Astrocyte (in vitro differentiated cells and primary cell): ENCODE measurements around the gene OPN5. TPM values are rescaled to one million over a fixed set of nuclear protein-coding genes. Genes with fewer than 3 reads are reported as not detected.

Source experiments
- DNase-seq: peaks from one replicate; pipeline ENCODE4 v3.0.0-alpha.2; 2010; ENCODE audit warnings: low read depth
- FAIRE-seq: peaks from 2 replicates; lab custom pipeline; 2011; peaks lifted over from hg19 to GRCh38; lab: Jason Lieb, UNC
- H2AFZ ChIP-seq: 2 replicates; pipeline ENCODE4 v1.6.0; 2012; ENCODE audit warnings: low read depth, low read length, inconsistent platforms
- H3K27ac ChIP-seq: 2 replicates; pipeline ENCODE4 v1.5.1; 2011; ENCODE audit warnings: low read depth, low read length, inconsistent platforms
- H3K27me3 ChIP-seq: 2 replicates; pipeline ENCODE4 v1.6.0; 2011; ENCODE audit warnings: low read length, inconsistent platforms; ENCODE audit not compliant: insufficient read depth
- H3K36me3 ChIP-seq: 2 replicates; pipeline ENCODE4 v1.5.1; 2011; ENCODE audit warnings: low read length, inconsistent platforms; ENCODE audit not compliant: insufficient read depth
- H3K4me1 ChIP-seq: 2 replicates; pipeline ENCODE4 v1.5.1; 2011; ENCODE audit warnings: low read length, inconsistent platforms; ENCODE audit not compliant: insufficient read depth
- H3K4me2 ChIP-seq: 2 replicates; pipeline ENCODE4 v1.6.0; 2012; ENCODE audit warnings: low read length, inconsistent platforms
- H3K4me3 ChIP-seq: 2 replicates; pipeline ENCODE4 v1.5.1; 2011; ENCODE audit warnings: low read depth, mild to moderate bottlenecking, low read length, inconsistent platforms; ENCODE audit not compliant: insufficient read depth
- H3K79me2 ChIP-seq: 2 replicates; pipeline ENCODE4 v1.6.0; 2012; ENCODE audit warnings: mild to moderate bottlenecking, low read length, inconsistent platforms; ENCODE audit not compliant: insufficient read depth
- H3K9ac ChIP-seq: 2 replicates; pipeline ENCODE4 v1.6.0; 2012; ENCODE audit warnings: mild to moderate bottlenecking, low read length, inconsistent platforms
- H3K9me3 ChIP-seq: 2 replicates; pipeline ENCODE4 v1.5.1; 2012; ENCODE audit warnings: low read depth, mild to moderate bottlenecking, low read length, inconsistent platforms; ENCODE audit not compliant: insufficient read depth
- H4K20me1 ChIP-seq: 2 replicates; pipeline ENCODE4 v1.6.0; 2012; ENCODE audit warnings: low read length, inconsistent platforms; ENCODE audit not compliant: insufficient read depth
- H3K27ac Mint-ChIP-seq: one replicate; pipeline ENCODE4 v1.8.0; 2021; ENCODE audit warnings: mild to moderate bottlenecking, mixed read lengths; ENCODE audit not compliant: unreplicated experiment
- H3K27me3 Mint-ChIP-seq: one replicate; pipeline ENCODE4 v1.8.0; 2021; ENCODE audit warnings: low read depth, mixed read lengths; ENCODE audit not compliant: unreplicated experiment
- H3K36me3 Mint-ChIP-seq: one replicate; pipeline ENCODE4 v1.8.0; 2021; ENCODE audit warnings: low read depth, mixed read lengths; ENCODE audit not compliant: unreplicated experiment
- H3K4me1 Mint-ChIP-seq: one replicate; pipeline ENCODE4 v1.8.0; 2021; ENCODE audit warnings: low read depth, mixed read lengths; ENCODE audit not compliant: unreplicated experiment
- H3K4me3 Mint-ChIP-seq: one replicate; pipeline ENCODE4 v1.8.0; 2021; ENCODE audit warnings: mild to moderate bottlenecking, moderate library complexity, mixed read lengths; ENCODE audit not compliant: unreplicated experiment
- H3K9me3 Mint-ChIP-seq: one replicate; pipeline ENCODE4 v1.8.0; 2021; ENCODE audit warnings: mild to moderate bottlenecking, mixed read lengths; ENCODE audit not compliant: unreplicated experiment
- CTCF ChIP-seq: IDR thresholded peaks from 2 replicates; pipeline ENCODE4 v1.5.1; 2011; ENCODE audit warnings: low read depth, mild to moderate bottlenecking, inconsistent platforms, low read length, moderate library complexity; ENCODE audit not compliant: insufficient read depth
- EZH2 ChIP-seq: IDR thresholded peaks from 2 replicates; pipeline ENCODE4 v1.6.1; 2012; ENCODE audit warnings: mild to moderate bottlenecking, low read length, inconsistent platforms; ENCODE audit not compliant: insufficient read depth
- total RNA-seq: library from RNA; stranded (reverse); gene quantifications from 2 replicates; pipeline ENCODE4 v1.2.1, GENCODE V29; 2021

The OPN5 gene
- total RNA-seq, 1 donor from 2014 or later = not detected

GRCh38 chr6:47844881-47845280, 63.0 kb downstream of the OPN5 start:
- Histone ChIP-seq H3K27ac (no peak overlapping the region), H3K4me1 (no peaks in the 10 kb centered on the region), H3K79me2 (no peaks in the 10 kb centered on the region), H3K36me3 (no peaks in the 10 kb centered on the region), H3K4me2 (no peak overlapping the region), H3K27me3 (no peaks in the 10 kb centered on the region), H3K9me3 (no peaks in the 10 kb centered on the region), H3K4me3 (no peak overlapping the region), H3K9ac (no peak overlapping the region), H2AFZ (no peak overlapping the region), H4K20me1 (no peaks in the 10 kb centered on the region)
- H3K4me1 Mint-ChIP-seq = no peaks in the 10 kb centered on the region
- H3K4me3 Mint-ChIP-seq = no peak overlapping the region
- H3K9me3 Mint-ChIP-seq = peaks cover 2% of the 10 kb centered on the region
- H3K27ac Mint-ChIP-seq = no peak overlapping the region
- H3K36me3 Mint-ChIP-seq = no peaks in the 10 kb centered on the region
- no peak for FAIRE-seq
- H3K27me3 Mint-ChIP-seq = peaks cover 1% of the 10 kb centered on the region
- DNase-seq = peak; percentile 2
- TF ChIP-seq CTCF (no peak), EZH2 (no peak)

- peaks cover 2% of the 10 kb centered on the region for H3K9me3 Mint-ChIP-seq
- Histone ChIP-seq H3K27me3 (no peaks in the 10 kb centered on the region), H3K9ac (no peak overlapping the region), H3K36me3 (no peaks in the 10 kb centered on the region), H3K4me2 (no peak overlapping the region), H3K9me3 (no peaks in the 10 kb centered on the region), H3K79me2 (no peaks in the 10 kb centered on the region), H2AFZ (no peak overlapping the region), H4K20me1 (no peaks in the 10 kb centered on the region), H3K27ac (no peak overlapping the region), H3K4me1 (no peaks in the 10 kb centered on the region), H3K4me3 (no peak overlapping the region)
- H3K27me3 Mint-ChIP-seq = peaks cover 4% of the 10 kb centered on the region
- TF ChIP-seq EZH2 (no peak), CTCF (no peak)
- FAIRE-seq = no peak
- H3K4me1 Mint-ChIP-seq = no peaks in the 10 kb centered on the region
- no peak overlapping the region for H3K4me3 Mint-ChIP-seq
- H3K27ac Mint-ChIP-seq = no peak overlapping the region
- DNase-seq = no peak
- H3K36me3 Mint-ChIP-seq = no peaks in the 10 kb centered on the region
These were observed 64.9 kb downstream of the OPN5 start for GRCh38 chr6:47846752-47847151.

- no peak overlapping the region for H3K27ac Mint-ChIP-seq
- Histone ChIP-seq H3K27ac (no peak overlapping the region), H3K27me3 (no peaks in the 10 kb centered on the region), H3K9ac (no peak overlapping the region), H4K20me1 (no peaks in the 10 kb centered on the region), H3K4me2 (no peak overlapping the region), H2AFZ (no peak overlapping the region), H3K79me2 (no peaks in the 10 kb centered on the region), H3K4me1 (no peaks in the 10 kb centered on the region), H3K9me3 (no peaks in the 10 kb centered on the region), H3K4me3 (no peak overlapping the region), H3K36me3 (no peaks in the 10 kb centered on the region)
- no peaks in the 10 kb centered on the region for H3K36me3 Mint-ChIP-seq
- H3K4me3 Mint-ChIP-seq = no peak overlapping the region
- H3K9me3 Mint-ChIP-seq = peaks cover 2% of the 10 kb centered on the region
- FAIRE-seq (no peak), DNase-seq (no peak)
- peaks cover 2% of the 10 kb centered on the region for H3K4me1 Mint-ChIP-seq
- peaks cover 6% of the 10 kb centered on the region for H3K27me3 Mint-ChIP-seq
- no peak for TF ChIP-seq CTCF
- no peak for TF ChIP-seq EZH2
These were observed 69.3 kb downstream of the OPN5 start for GRCh38 chr6:47851091-47851490.
